ENCODE data around the gene KDM3A.

KDM3A gene, protein sequence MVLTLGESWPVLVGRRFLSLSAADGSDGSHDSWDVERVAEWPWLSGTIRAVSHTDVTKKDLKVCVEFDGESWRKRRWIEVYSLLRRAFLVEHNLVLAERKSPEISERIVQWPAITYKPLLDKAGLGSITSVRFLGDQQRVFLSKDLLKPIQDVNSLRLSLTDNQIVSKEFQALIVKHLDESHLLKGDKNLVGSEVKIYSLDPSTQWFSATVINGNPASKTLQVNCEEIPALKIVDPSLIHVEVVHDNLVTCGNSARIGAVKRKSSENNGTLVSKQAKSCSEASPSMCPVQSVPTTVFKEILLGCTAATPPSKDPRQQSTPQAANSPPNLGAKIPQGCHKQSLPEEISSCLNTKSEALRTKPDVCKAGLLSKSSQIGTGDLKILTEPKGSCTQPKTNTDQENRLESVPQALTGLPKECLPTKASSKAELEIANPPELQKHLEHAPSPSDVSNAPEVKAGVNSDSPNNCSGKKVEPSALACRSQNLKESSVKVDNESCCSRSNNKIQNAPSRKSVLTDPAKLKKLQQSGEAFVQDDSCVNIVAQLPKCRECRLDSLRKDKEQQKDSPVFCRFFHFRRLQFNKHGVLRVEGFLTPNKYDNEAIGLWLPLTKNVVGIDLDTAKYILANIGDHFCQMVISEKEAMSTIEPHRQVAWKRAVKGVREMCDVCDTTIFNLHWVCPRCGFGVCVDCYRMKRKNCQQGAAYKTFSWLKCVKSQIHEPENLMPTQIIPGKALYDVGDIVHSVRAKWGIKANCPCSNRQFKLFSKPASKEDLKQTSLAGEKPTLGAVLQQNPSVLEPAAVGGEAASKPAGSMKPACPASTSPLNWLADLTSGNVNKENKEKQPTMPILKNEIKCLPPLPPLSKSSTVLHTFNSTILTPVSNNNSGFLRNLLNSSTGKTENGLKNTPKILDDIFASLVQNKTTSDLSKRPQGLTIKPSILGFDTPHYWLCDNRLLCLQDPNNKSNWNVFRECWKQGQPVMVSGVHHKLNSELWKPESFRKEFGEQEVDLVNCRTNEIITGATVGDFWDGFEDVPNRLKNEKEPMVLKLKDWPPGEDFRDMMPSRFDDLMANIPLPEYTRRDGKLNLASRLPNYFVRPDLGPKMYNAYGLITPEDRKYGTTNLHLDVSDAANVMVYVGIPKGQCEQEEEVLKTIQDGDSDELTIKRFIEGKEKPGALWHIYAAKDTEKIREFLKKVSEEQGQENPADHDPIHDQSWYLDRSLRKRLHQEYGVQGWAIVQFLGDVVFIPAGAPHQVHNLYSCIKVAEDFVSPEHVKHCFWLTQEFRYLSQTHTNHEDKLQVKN (N-terminal part only)

DNA sequence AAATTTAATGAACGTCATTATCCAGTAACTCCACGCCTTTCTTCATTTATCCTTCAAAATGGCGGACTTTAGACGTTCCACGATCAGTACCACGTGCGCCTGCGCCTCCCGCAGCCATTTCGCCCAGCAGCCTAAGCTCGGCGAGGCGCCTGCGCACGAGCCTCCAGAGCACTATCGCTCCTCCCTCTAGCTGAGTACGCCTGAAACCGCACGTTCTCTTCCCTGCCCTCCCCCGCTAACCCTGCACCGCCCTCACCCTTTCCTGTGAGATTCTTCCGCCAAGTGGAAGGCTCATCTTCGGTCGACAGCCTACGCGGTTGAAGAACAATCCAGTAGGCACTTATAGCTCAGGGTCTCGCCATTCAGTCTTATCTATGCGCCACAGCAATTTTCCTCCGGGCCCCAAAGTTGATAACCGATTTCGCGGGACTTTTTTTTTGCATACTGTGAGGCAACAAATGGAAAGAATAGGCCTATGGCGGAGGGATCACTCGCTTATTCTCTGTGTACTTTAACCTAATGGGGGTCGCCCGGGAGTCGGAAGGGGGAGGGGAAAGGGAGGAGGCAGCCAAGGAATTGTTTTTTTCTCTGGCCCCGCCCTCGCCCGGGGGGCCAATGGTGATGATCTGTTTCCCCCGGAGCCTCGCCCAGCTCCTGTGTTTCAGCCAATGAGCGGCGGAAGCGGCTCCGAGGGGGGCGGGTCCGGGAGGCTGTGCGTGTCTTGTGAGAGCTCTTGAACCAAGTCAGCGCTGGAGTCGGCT lies at the start of gene KDM3A:
KDM3A (plus strand) TSS at position 741 of the 761 bp plus-strand sequence. CDS start 677 bp downstream, outside the sequence.
- H3K36me3 ChIP-seq (ENCODE audit: control insufficient read depth, insufficient read depth, low read length) = no peaks in the 10 kb centered on the region
- H3K27ac ChIP-seq (ENCODE audit: low read depth, low read length) = peak within 1 kb of the TSS; percentile 96
- H3K27me3 ChIP-seq (ENCODE audit: control insufficient read depth, insufficient read depth, low read length) = no peaks in the 10 kb centered on the region
- H3K9ac ChIP-seq (ENCODE audit: low read length) = peak within 1 kb of the TSS; percentile 53
- peaks cover 23% of the 10 kb centered on the region for H3K4me1 ChIP-seq (ENCODE audit: control insufficient read depth, insufficient read depth, low read length)
- H3K4me3 ChIP-seq (ENCODE audit: low read length) = peak within 1 kb of the TSS; percentile 67

DNA sequence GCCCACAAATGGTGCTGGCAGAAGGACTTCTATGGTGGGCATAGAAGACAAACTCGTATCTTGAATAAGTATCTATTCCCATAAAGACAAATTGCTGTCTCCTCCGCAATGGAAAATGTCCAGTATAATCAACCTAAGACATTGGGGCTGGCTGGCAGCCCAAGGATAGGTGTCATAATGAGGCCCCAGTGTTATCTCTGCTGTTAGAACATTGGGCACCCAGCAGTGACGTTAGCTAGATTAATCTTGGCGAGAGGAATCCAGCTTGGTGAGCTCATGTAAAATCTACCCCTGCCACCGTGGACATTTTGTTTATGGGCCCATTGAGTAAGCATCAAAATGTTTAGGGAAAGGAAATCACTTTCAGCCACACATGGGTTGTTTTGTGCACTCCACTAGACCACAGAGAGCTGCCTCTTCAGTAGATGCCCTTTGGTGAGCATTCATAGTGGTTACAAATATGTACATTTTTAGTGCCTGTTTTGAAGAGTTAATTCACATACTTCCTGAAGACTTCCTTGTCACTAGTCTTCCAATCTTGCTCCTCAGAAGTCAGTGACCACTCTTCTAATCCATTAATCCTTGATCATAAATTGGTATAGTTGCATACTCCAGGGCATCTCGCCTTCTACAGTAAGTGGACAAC lies 48.2 kb upstream of the KDM3A start:
- H3K36me3 ChIP-seq (ENCODE audit: control insufficient read depth, insufficient read depth, low read length) = no peaks in the 10 kb centered on the region
- no peak overlapping the region for H3K27ac ChIP-seq (ENCODE audit: low read depth, low read length)
- H3K4me3 ChIP-seq (ENCODE audit: low read length) = no peak overlapping the region
- H3K4me1 ChIP-seq (ENCODE audit: control insufficient read depth, insufficient read depth, low read length) = no peaks in the 10 kb centered on the region
- H3K27me3 ChIP-seq (ENCODE audit: control insufficient read depth, insufficient read depth, low read length) = no peaks in the 10 kb centered on the region
- H3K9ac ChIP-seq (ENCODE audit: low read length) = no peak overlapping the region

DNA sequence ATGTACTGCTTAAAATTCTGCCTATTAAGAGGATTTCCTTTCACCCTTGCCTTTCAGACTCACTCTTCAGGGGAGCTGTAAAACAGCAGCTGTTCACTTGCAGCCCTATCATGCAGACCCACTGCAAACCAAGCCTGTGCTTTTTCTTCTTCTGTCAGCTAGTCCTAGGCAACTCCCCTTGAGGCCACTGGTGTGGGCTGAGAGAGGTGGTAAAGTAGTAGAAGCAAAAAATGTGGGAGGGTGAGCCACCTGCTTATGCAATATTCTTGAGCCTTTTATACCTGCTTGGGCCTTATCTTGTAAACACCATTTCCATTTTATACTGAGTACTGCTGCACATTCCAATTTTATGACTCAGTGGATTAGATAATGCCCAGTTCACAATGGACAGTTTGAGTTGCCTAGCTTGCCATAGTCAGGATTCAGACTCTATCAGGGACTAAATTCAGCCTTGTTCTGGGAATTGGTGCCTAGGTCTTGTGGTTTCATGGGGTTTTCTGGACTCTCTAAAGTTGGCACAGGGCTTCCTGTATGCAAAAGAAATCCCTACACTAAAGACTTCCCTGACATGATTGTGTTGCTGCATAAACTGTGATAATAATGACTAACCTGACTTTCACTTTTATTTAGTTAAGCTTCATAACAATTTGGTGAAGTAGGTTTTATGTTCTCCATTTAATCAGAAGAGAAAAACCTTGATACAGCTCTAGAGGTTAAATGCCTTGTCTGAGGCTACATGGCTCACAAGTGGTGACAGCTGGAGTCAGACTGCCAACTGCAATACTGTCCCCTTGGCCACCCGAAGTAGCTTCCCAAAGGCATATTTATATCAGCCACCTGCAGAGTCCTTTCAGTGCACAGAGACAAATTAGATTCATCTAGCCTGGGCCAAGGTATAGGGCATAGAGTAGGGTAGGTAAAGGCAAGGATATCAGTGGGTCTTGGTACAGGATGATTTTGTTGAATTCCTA lies 47.4 kb upstream of the KDM3A start:
- Histone ChIP-seq H3K9ac (ENCODE audit: low read length) (no peak overlapping the region), H3K4me1 (ENCODE audit: control insufficient read depth, insufficient read depth, low read length) (no peaks in the 10 kb centered on the region), H3K27ac (ENCODE audit: low read depth, low read length) (no peak overlapping the region), H3K27me3 (ENCODE audit: control insufficient read depth, insufficient read depth, low read length) (no peaks in the 10 kb centered on the region), H3K36me3 (ENCODE audit: control insufficient read depth, insufficient read depth, low read length) (no peaks in the 10 kb centered on the region), H3K4me3 (ENCODE audit: low read length) (no peak overlapping the region)

DNA sequence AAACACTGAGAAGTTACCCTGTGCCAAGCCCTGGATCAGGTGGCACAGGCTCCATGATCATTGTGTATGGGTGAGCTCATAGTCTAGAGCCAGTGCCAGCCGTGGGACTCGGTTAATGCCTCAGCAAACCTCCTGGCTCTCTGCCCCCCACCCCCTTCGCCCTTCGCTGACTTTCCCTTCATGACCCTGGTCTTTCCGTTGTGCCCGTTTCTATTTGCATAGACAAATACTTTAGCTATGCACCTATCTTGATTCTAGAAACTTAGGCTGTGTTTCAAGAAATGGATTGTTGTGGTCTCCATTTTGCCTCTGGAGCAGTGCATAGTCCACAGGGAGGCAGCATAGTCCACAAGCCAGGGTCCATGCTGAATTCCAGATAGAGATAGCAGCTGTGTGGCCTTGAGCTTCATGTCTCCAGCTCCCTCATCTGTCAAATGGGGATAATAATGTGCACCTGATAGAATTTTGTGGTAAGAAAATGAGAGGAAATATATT lies 44.8 kb upstream of the KDM3A start:
- H3K27me3 ChIP-seq (ENCODE audit: control insufficient read depth, insufficient read depth, low read length) = no peaks in the 10 kb centered on the region
- no peaks in the 10 kb centered on the region for H3K4me1 ChIP-seq (ENCODE audit: control insufficient read depth, insufficient read depth, low read length)
- H3K4me3 ChIP-seq (ENCODE audit: low read length) = no peak overlapping the region
- no peak overlapping the region for H3K9ac ChIP-seq (ENCODE audit: low read length)
- H3K36me3 ChIP-seq (ENCODE audit: control insufficient read depth, insufficient read depth, low read length) = no peaks in the 10 kb centered on the region
- no peak overlapping the region for H3K27ac ChIP-seq (ENCODE audit: low read depth, low read length)

DNA sequence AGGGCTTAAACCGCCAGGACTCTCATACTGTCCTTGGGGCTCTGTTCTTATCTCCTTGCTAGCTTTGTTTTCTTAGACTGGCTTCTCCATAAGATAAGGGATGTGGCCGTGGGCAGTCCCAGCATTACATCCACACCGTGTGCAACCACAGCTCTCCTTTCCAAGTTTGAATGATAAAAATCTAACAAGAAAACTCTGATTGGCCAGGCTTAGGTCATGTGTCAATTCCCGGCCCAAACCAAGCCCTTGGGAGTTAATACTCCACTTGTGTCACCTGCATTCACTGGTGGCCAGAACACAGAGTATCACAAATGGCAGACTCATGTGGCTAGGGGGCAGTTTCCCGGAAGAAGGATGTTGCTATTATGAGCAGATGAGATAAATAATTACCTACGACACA lies 43.2 kb upstream of the KDM3A start:
- Histone ChIP-seq H3K36me3 (ENCODE audit: control insufficient read depth, insufficient read depth, low read length) (no peaks in the 10 kb centered on the region), H3K4me1 (ENCODE audit: control insufficient read depth, insufficient read depth, low read length) (no peaks in the 10 kb centered on the region), H3K9ac (ENCODE audit: low read length) (no peak overlapping the region)

DNA sequence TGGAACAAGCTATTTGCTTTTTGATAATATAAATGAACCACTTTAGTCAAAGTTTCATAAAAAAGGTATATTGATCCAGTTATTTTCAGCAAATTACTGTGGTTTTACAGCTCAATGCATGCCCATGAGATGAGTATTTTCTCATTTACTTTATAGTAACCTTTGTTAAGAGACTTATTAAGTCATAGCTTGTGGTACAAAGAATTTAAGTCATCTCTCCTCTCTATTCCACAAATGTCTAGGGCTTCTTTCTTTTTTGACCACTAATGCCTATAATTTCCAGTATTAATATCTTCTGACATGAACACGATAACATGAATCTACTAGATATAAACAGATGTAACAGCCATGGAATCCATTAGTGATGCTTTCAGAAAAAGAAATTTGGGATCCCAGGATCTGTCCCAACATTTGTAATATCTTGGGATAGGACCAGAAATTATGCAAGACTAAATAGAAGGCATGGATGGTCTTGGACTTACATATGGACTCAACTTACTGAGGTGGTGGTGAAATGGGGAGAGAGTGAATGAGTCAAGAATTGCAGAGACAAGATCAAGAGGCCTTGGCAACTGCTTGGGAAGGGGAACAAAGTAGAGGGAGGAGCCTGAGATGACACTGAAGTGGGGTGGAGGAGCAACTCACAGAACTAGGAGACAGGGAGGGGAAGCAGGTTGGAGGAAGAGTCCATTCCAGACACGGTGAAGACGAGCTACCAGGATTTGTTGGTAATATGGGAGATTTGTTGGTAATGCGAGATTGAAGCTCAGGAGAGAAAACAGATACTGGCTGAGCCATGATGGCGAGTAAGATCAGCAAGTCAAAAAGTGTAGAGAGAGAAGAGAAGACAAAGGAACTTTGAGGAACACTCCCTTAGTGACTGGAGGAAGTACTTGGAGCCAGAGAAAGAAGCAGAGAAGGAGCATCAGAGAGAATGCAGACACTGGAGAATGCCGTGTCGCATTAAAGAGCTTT lies 42.4 kb upstream of the KDM3A start:
- H3K27me3 ChIP-seq (ENCODE audit: control insufficient read depth, insufficient read depth, low read length) = no peaks in the 10 kb centered on the region
- H3K36me3 ChIP-seq (ENCODE audit: control insufficient read depth, insufficient read depth, low read length) = no peaks in the 10 kb centered on the region
- no peak overlapping the region for H3K9ac ChIP-seq (ENCODE audit: low read length)
- H3K4me1 ChIP-seq (ENCODE audit: control insufficient read depth, insufficient read depth, low read length) = no peaks in the 10 kb centered on the region
- H3K4me3 ChIP-seq (ENCODE audit: low read length) = no peak overlapping the region
- no peak overlapping the region for H3K27ac ChIP-seq (ENCODE audit: low read depth, low read length)

More for the DNA sequence above, 43.2 kb upstream of the KDM3A start:
- no peak overlapping the region for H3K4me3 ChIP-seq (ENCODE audit: low read length)
- no peaks in the 10 kb centered on the region for H3K27me3 ChIP-seq (ENCODE audit: control insufficient read depth, insufficient read depth, low read length)
- H3K27ac ChIP-seq (ENCODE audit: low read depth, low read length) = no peak overlapping the region

DNA sequence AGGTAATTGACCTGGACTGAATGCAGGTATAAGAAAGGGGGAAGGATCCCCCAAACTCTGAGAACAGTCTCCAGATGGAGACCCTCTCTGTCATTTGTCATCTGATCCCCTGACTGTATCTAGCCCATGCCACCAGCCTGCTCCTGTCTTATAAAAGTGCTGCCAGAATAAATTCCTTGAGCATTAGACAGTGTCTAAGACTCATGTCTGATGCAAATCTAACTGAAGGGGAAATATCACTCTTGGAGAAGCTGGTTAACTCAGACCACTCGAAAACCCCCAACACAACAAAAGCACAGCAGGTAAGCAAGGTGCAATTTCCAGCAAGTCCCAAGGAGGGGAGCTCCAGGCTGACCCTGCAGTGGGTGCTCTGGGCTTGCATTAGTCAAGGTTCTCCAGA lies 40.9 kb upstream of the KDM3A start:
- H3K4me3 ChIP-seq (ENCODE audit: low read length) = no peak overlapping the region
- H3K9ac ChIP-seq (ENCODE audit: low read length) = no peak overlapping the region
- no peaks in the 10 kb centered on the region for H3K27me3 ChIP-seq (ENCODE audit: control insufficient read depth, insufficient read depth, low read length)
- no peak overlapping the region for H3K27ac ChIP-seq (ENCODE audit: low read depth, low read length)
- H3K4me1 ChIP-seq (ENCODE audit: control insufficient read depth, insufficient read depth, low read length) = no peaks in the 10 kb centered on the region
- H3K36me3 ChIP-seq (ENCODE audit: control insufficient read depth, insufficient read depth, low read length) = no peaks in the 10 kb centered on the region

DNA sequence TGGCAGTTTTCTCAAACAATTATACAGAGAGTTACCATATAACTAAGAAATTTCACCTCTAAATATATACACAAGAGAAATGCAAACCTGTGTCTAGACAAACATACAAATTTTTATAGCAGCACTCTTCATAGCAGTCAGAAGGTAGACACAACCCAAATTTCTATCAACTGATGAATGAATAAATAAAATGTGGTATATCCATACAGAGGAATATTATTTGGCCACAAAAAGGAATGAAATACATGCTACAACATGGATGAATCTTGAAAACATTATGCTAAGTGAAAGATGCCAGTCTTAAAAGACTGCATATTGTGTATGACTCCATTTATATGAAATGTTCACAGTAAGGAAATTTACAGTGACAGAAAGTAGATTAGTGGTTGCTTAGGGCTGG lies 30.6 kb upstream of the KDM3A start:
- Histone ChIP-seq H3K4me1 (ENCODE audit: control insufficient read depth, insufficient read depth, low read length) (no peaks in the 10 kb centered on the region), H3K9ac (ENCODE audit: low read length) (no peak overlapping the region)

DNA sequence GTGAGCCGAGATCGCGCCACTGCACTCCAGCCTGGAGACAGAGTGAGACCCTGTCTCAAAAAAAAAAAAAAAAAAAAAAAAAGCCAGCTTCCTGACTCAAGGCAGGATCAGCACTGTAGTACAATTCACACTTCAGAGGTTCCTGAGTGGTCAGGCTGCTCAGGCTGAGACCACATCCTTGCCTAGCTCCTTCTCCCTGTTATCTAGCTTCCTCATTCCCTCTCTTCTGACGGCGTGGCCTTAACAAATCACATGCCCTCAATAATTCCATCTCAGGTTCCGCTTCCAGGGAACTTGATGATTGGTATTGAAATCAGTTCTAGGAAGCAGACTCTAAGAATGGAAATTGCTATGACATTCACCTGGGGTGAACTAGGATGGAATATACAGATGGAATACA lies 29.8 kb upstream of the KDM3A start:
- no peaks in the 10 kb centered on the region for H3K36me3 ChIP-seq (ENCODE audit: control insufficient read depth, insufficient read depth, low read length)
- no peaks in the 10 kb centered on the region for H3K27me3 ChIP-seq (ENCODE audit: control insufficient read depth, insufficient read depth, low read length)
- H3K9ac ChIP-seq (ENCODE audit: low read length) = no peak overlapping the region
- no peaks in the 10 kb centered on the region for H3K4me1 ChIP-seq (ENCODE audit: control insufficient read depth, insufficient read depth, low read length)
- no peak overlapping the region for H3K4me3 ChIP-seq (ENCODE audit: low read length)
- H3K27ac ChIP-seq (ENCODE audit: low read depth, low read length) = no peak overlapping the region

More for the DNA sequence above, 30.6 kb upstream of the KDM3A start:
- H3K27me3 ChIP-seq (ENCODE audit: control insufficient read depth, insufficient read depth, low read length) = no peaks in the 10 kb centered on the region
- no peak overlapping the region for H3K27ac ChIP-seq (ENCODE audit: low read depth, low read length)
- no peak overlapping the region for H3K4me3 ChIP-seq (ENCODE audit: low read length)
- no peaks in the 10 kb centered on the region for H3K36me3 ChIP-seq (ENCODE audit: control insufficient read depth, insufficient read depth, low read length)

DNA sequence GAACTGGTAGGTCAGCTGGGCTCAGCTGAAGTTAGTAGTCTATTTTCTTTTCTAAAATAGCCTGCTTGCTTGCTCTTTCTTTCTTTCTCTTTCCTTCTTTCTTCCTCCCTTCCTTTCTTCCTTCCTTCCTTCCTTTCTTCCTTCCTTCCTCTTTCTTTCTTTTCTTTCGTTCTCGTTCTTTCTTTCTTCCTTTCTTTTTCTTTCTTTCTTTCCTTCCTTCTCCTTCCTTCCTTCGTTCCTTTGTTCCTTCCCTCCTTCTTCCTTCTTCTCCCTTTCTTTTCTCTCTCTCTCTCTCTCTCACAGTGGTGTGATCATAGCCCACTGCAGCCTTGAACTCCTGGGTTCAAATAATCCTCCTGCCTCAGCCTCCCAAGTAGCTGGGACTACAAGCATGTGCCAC lies 29.2 kb upstream of the KDM3A start:
- Histone ChIP-seq H3K27ac (ENCODE audit: low read depth, low read length) (no peak overlapping the region), H3K4me1 (ENCODE audit: control insufficient read depth, insufficient read depth, low read length) (no peaks in the 10 kb centered on the region), H3K27me3 (ENCODE audit: control insufficient read depth, insufficient read depth, low read length) (no peaks in the 10 kb centered on the region), H3K9ac (ENCODE audit: low read length) (no peak overlapping the region), H3K36me3 (ENCODE audit: control insufficient read depth, insufficient read depth, low read length) (no peaks in the 10 kb centered on the region), H3K4me3 (ENCODE audit: low read length) (no peak overlapping the region)

Measured in rectal smooth muscle tissue (tissue), 1 donor.